Adrenal gland (tissue), 12 donors: ENCODE data around the gene SDC3. TPM values are rescaled to one million over a fixed set of nuclear protein-coding genes. Genes with fewer than 3 reads are reported as not detected.

ENCODE experiments used
- DNase-seq, 7 donors: peaks; one replicate each; pipeline ENCODE4 v3.0.0-alpha.2; 2019 to 2020
- H3K27ac ChIP-seq, 5 donors: fragments of 200-600 bp; sonication (generic) in 4 of 5; 1 replicate in 3 of 5; 2 replicates in 2 of 5; pipeline versions ENCODE4 v1.5.1 to v1.8.0; 2016 to 2020; ENCODE audit warnings: mild to moderate bottlenecking in 1 of 5
- H3K27me3 ChIP-seq: fragments of 200-600 bp; 2 replicates; pipeline ENCODE4 v1.8.0; 2021
- H3K36me3 ChIP-seq, 2 donors: fragments of 200-600 bp; replicated peaks in 1 of 2; 1 replicate in 1 of 2; 2 replicates in 1 of 2; pipeline versions ENCODE4 v1.5.1 to v1.8.0; 2018 to 2022
- H3K4me1 ChIP-seq, 2 donors: fragments of 200-600 bp; replicated peaks in 1 of 2; 1 replicate in 1 of 2; 2 replicates in 1 of 2; pipeline versions ENCODE4 v1.5.1 to v1.8.0; 2018 to 2021
- H3K4me3 ChIP-seq, 4 donors: fragments of 200-600 bp; sonication (generic) in 3 of 4; one replicate each; pipeline ENCODE4 v1.5.1; 2016 to 2018
- H3K9me3 ChIP-seq, 3 donors: fragments of 200-600 bp; sonication (generic) in 1 of 3; replicated peaks in 1 of 3; 1 replicate in 2 of 3; 2 replicates in 1 of 3; pipeline versions ENCODE4 v1.5.1 to v1.8.0; 2016 to 2021
- POLR2A ChIP-seq, 2 donors: fragments of 450-650 bp; IDR thresholded peaks; one replicate each; pipeline ENCODE4 v1.6.1; 2017; ENCODE audit warnings: antibody characterized with exemption in 2 of 2, mild to moderate bottlenecking in 2 of 2, moderate library complexity in 1 of 2
- WGBS, 4 donors: extraction: QIAGEN DNeasy Blood & Tissue Kit in 2 of 4; methylation state at CpG; one replicate each; pipeline versions ENCODE4 v1.1.5 to v1.1.7; 2013 to 2017; 5-methylcytosine and 5-hydroxymethylcytosine counted together
- intact Hi-C, 2 donors: fragments of 100-400 bp; cut with DNase I; formaldehyde crosslinking; loops; one replicate each; pipeline versions ENCODE4 v1.14.1 to v1.15.0; 2022 to 2023
- polyA plus RNA-seq, 3 donors: library from polyadenylated mRNA; stranded (reverse); fragments of 200-250 nt in 2 of 3; fragments of 350-450 nt in 1 of 3; fragmentation: Illumina TruSeq in 1 of 3; extraction: RNeasy Lipid Tissue Mini Kit (QIAGEN cat#74804) in 1 of 3; gene quantifications; one replicate each; pipeline ENCODE4 v1.2.3, GENCODE V29; 2013 to 2014
- total RNA-seq, 9 donors: library from RNA; depleted of rRNA in 4 of 9; stranded (reverse); fragments of >200 nt in 4 of 9; fragments of 120-200 nt in 1 of 9; fragmentation: NEBNext Ultra II Directional in 1 of 9; extraction: Animal tissue kit (Norgen Biotek cat#: 25700) in 1 of 9; gene quantifications; one replicate each; pipeline versions ENCODE4 v1.1.0 to v1.2.4, GENCODE V29; 2013 to 2023
- TF ChIP-seq, protein P1 (sequence below), 6 experiments: fragments of 450-650 bp in 4 of 6; fragments of 200-600 bp in 2 of 6; sonication (generic) in 1 of 6; IDR thresholded peaks; 1 replicate in 5 of 6; 2 replicates in 1 of 6; pipeline versions ENCODE4 v1.5.1 to v1.8.0; 2016 to 2021; ENCODE audit warnings: antibody characterized with exemption in 6 of 6, mild to moderate bottlenecking in 2 of 6, moderate library complexity in 1 of 6
- donor health status: healthy with polysubstance abuse.
- donor health status: Bipolar disorder and iron deficiency.
- donor health status: DM: yes; HTN: yes; CAD: no.
- donor health status: DM: no; HTN: no; CAD: no.
- donor health status: DM: no; HTN: no; CAD: no.
- donor health status: DM: yes; HTN: yes; CAD: no.

The SDC3 gene
- total and polyA plus RNA-seq, 12 donors = 40.1 to 536 (median 188) TPM

GRCh38 chr1:30955448-30956015, 47.0 kb upstream of the SDC3 start:
- Histone ChIP-seq H3K9me3 (no peaks in the 10 kb centered on the region), H3K4me1 (peaks cover 24 to 25% of the 10 kb centered on the region in 2 donors), H3K36me3 (peaks cover 0 to 52% of the 10 kb centered on the region in 2 donors), H3K4me3 (no peak overlapping the region), H3K27me3 (no peaks in the 10 kb centered on the region), H3K27ac (peak overlapping the region in 4 of 5 donors; percentile 11 to 48 (median 40))
- TF ChIP-seq, protein P1, sequence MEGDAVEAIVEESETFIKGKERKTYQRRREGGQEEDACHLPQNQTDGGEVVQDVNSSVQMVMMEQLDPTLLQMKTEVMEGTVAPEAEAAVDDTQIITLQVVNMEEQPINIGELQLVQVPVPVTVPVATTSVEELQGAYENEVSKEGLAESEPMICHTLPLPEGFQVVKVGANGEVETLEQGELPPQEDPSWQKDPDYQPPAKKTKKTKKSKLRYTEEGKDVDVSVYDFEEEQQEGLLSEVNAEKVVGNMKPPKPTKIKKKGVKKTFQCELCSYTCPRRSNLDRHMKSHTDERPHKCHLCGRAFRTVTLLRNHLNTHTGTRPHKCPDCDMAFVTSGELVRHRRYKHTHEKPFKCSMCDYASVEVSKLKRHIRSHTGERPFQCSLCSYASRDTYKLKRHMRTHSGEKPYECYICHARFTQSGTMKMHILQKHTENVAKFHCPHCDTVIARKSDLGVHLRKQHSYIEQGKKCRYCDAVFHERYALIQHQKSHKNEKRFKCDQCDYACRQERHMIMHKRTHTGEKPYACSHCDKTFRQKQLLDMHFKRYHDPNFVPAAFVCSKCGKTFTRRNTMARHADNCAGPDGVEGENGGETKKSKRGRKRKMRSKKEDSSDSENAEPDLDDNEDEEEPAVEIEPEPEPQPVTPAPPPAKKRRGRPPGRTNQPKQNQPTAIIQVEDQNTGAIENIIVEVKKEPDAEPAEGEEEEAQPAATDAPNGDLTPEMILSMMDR (IDR thresholded peaks at IDR 0.05) = no peak
- no peak for TF ChIP-seq POLR2A (IDR thresholded peaks at IDR 0.05)
- intact Hi-C loops = no loop called here
- DNase-seq = no peak
- 28 to 39% (median 36%) methylated on average over 1 of the region's 1 CpG for WGBS, 4 donors

GRCh38 chr1:30953685-30954084, 45.1 kb upstream of the SDC3 start:
- H3K27ac ChIP-seq = no peak overlapping the region
- peaks cover 0 to 59% of the 10 kb centered on the region in 2 donors for H3K36me3 ChIP-seq
- no peak overlapping the region for H3K4me3 ChIP-seq
- peaks cover 24 to 25% of the 10 kb centered on the region in 2 donors for H3K4me1 ChIP-seq
- TF ChIP-seq POLR2A (IDR thresholded peaks at IDR 0.05) = no peak
- TF ChIP-seq, protein P1 (IDR thresholded peaks at IDR 0.05) = no peak
- no peaks in the 10 kb centered on the region for H3K27me3 ChIP-seq
- 94 to 96% (median 95%) methylated on average over 11 of the region's 11 CpGs for WGBS, 4 donors
- intact Hi-C loops = no loop called here
- DNase-seq = no peak
- no peaks in the 10 kb centered on the region for H3K9me3 ChIP-seq

DNA sequence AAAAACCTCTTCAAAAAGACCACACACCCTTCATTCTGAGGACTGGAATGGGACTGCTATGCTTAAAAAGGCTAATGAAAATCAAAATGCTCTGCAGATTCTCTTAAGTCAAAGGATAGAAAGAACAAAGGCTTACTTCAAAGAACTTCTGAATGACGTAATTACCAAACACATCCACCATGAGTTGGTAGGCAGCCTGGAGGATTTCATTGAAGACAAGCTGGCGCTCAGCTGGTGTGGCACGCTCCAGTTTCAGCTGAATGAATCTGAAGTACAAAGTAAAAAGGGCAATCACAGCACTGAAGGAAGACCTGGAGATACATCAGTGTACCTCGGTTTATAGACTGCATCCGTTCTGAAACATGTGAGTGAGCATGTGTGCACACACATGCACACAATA, 43.5 kb upstream of the SDC3 start:
- no peaks in the 10 kb centered on the region for H3K9me3 ChIP-seq
- H3K4me1 ChIP-seq = peaks cover 15 to 18% of the 10 kb centered on the region in 2 donors
- intact Hi-C loops = no loop called here
- no peak overlapping the region for H3K27ac ChIP-seq
- TF ChIP-seq POLR2A (IDR thresholded peaks at IDR 0.05) = no peak
- TF ChIP-seq, protein P1 (IDR thresholded peaks at IDR 0.05) = no peak
- H3K36me3 ChIP-seq = peaks cover 0 to 70% of the 10 kb centered on the region in 2 donors
- WGBS, 4 donors = 80 to 90% (median 87%) methylated on average over 5 of the region's 5 CpGs
- no peak for DNase-seq
- H3K27me3 ChIP-seq = no peaks in the 10 kb centered on the region
- H3K4me3 ChIP-seq = no peak overlapping the region

- H3K4me1 ChIP-seq = peaks cover 5 to 7% of the 10 kb centered on the region in 2 donors
- intact Hi-C loops = no loop called here
- H3K9me3 ChIP-seq = no peaks in the 10 kb centered on the region
- no peak overlapping the region for H3K4me3 ChIP-seq
- H3K36me3 ChIP-seq = peaks cover 0 to 77% of the 10 kb centered on the region in 2 donors
- no peak for DNase-seq
- H3K27me3 ChIP-seq = no peaks in the 10 kb centered on the region
- no peak overlapping the region for H3K27ac ChIP-seq
- 88 to 99% (median 97%) methylated on average over 4 to 5 of the region's 5 CpGs for WGBS, 4 donors
- TF ChIP-seq POLR2A (IDR thresholded peaks at IDR 0.05) = no peak
- TF ChIP-seq, protein P1 (IDR thresholded peaks at IDR 0.05) = no peak
Observed at GRCh38 chr1:30950700-30951099, 42.1 kb upstream of the SDC3 start.
